HG03378 (cell line): Measurements from ENCODE around the gene GRIA4.
A peak's percentile ranks its signal among the peaks of the same experiment; 100 is the strongest.

Experiments
- ATAC-seq: cut with Tn5 transposase; IDR thresholded peaks from one replicate; pipeline ENCODE4 v1.9.1; 2021; ENCODE audit warnings: mild to moderate bottlenecking, moderate library complexity; ENCODE audit not compliant: unreplicated experiment

The GRIA4 gene

DNA sequence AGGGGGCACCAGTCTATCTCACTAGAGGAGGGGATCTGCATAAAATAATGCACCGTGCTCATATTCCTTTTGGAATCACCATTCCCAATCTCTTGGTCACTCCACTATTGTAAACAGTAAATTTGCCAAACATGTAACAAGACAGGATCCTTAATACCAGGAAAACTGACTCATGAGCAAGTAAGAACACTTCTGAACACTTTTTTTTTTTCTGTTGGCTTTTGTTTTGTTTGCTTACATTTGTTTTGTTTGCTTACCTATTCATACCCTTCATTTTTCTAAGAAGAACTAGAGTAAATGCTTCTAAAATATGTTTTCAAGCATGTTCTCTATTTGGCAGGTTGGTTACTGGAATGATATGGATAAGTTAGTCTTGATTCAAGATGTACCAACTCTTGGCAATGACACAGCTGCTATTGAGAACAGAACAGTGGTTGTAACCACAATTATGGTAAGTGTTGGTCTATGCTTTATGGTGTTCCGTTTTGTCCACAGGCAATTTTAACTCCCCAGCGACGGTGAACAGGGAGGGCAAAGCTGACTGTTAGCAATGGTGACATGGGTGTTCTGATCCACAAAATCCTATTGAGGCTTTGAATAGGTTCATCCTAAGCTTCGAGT, 300.3 kb downstream of the GRIA4 start:
- no peak for ATAC-seq

DNA sequence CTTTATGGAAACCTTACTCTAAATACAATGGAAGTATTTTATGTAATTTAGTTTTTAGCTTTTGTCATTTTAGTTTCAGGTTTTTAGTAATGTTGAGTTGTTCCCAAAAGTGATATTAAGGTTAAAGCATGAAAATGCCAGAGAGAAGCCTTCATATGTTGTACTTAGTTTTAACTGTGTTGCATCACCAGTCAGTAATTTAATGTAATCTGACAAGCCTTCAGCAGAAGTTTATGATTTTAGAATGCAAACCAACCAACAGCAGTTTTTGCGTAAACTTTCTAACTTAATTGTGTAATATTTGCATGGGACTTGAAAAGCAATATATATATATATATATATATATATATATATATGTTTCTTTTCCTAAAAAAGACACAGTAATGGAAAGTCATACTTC, 301.6 kb downstream of the GRIA4 start:
- no peak for ATAC-seq

DNA sequence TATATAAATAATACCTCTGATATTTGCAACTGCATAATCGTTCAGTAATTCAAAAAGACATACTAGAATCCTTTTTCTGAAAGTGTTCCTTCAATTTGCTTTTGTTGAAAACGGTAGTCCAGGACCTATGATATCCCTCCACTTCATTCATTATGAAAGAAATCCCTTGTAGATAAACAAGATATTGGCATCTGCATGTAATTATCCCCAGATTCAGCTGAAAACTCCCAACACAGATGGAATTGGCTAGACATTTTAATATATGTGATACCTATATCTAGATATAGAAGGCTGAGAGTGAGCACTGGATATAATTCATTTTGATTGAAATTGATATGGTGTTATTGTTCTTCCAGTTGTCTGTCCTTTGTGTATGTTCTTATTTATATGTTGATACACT, 302.8 kb downstream of the GRIA4 start:
- no peak for ATAC-seq

DNA sequence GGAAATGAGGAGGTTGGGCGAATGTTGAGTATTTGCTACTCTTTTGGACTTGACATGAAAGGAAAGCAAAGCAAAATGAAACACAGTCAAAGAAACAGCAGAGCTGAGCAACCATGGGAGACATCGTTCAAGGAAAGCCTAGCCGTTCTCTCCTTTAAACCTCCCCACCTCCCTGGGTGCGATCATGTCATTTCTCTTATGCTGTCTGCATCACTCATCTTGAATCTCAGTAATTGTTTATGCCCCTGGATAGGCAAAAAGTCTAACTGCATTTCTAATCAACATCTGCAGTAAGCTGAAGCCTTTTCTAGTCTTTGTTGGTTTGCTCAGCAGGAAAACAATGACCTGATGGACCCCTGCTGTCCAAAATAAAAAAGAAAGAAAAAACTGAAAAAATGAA, 305.1 kb downstream of the GRIA4 start:
- ATAC-seq, result no peak

DNA sequence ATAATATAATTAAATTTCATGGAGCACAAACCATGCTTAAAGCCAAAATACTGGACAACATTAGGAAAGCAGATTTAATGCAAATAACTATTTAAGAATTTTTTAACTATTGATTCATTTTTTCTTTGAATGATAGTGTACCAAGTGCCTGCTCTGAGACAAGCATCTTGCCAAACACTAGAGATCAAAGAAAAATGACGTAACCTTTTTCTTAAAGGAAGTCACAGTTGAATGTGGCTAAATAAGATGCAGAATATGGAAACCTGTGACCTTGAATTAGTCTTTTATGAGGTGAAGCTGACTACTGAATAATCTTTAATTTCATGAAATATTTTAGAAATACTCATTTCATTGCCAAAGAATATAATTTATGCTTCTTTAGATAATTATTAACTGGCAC, 308.2 kb downstream of the GRIA4 start:
- ATAC-seq, result no peak

DNA sequence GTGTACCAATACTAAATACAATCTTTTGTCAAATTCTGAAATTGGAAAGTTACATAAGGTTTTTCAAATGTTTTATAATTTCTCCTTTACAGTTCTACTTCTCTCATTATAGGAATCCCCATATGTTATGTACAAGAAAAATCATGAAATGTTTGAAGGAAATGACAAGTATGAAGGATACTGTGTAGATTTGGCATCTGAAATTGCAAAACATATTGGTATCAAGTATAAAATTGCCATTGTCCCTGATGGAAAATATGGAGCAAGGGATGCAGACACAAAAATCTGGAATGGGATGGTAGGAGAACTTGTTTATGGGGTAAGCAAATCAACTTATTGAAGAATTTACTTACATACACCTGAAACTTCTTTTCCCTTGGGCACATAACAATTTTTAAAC, 308.7 kb downstream of the GRIA4 start:
- no peak for ATAC-seq

DNA sequence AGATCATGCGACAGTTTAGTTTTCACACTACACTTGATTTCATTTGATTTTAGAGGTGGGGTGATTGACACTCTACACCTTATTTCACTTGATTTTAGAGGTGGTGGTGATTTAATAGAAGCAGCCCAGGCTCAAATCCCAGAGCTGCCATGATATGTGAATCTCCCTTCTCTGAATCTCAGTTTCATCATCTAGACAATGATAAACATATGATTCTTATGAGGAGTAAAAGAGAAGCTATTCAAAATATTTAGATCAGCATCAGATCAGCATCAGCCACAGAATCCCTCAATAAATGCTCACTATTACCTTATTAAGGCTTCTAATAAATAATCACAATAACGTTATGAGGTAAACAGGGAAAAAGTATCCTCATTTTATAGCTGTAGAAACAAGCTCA, 313.4 kb downstream of the GRIA4 start:
- ATAC-seq, result no peak

DNA sequence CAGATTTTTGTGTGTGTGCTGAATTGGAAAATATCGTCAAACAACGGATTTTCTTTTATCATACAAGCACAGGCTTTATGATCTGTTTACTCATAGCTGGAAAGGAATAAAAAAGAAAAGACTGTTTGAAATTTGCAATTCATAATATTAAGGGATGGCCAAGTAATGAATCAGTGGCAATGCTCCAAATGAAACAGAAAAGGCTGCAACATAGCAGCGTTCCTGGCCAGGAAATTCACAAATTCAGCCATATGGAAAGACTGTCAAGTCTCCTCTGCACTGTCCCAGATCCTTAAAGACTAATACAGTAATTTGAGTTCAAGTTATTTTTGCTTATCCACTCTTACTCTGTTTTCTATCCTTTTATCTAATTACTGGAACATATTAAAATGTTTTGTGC, 313.9 kb downstream of the GRIA4 start:
- no peak for ATAC-seq

DNA sequence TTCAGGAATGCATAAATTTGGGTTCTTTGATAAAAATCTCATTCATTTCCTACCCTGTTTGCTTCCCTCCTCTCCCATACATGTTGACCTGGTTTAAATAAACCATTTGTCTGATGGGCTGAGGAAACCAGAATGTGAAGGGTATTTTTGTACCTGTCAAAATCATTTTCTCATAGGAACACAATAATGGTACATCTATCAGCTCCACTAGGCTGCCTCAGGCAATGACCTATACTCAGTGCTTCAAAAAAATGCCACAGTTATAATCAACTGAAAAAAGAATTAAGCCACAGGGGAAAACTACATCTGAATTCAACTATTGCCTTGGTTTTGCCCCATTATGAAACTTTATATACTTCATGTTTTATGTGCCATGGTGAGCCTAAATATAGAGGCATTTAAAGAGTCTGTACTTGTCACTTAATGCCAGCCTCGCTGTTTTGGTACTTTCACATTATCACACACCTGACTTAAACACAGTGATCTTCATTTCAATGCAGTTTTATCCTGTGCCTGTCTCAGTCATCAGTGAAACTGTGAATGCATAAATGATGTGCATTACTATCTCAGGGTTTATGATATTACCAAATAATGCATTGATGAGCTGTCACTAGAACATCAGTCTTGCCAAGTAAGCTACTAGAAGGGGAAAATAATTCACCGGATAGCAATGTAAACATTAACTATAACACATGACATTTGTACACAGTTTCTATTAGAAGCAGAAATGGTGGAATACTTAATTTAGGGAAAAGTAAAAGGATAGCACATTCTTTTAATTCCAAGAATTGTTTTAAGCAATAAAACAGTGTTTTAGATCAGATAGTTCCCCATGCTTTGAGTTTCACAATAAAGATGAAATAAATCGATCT, 319.4 kb downstream of the GRIA4 start:
- ATAC-seq, result no peak

DNA sequence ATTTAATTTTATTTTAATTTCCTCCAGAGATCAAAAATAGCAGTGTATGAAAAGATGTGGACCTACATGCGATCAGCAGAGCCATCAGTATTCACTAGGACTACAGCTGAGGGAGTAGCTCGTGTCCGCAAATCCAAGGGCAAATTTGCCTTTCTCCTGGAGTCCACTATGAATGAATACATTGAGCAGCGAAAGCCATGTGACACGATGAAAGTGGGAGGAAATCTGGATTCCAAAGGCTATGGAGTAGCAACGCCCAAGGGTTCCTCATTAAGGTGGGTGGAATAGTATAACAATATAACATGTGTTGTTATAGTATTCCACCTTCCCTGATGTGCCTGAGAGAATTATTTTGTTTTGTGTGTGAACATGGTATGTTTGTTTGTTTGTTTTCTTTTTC, 323.8 kb downstream of the GRIA4 start:
- no peak for ATAC-seq

DNA sequence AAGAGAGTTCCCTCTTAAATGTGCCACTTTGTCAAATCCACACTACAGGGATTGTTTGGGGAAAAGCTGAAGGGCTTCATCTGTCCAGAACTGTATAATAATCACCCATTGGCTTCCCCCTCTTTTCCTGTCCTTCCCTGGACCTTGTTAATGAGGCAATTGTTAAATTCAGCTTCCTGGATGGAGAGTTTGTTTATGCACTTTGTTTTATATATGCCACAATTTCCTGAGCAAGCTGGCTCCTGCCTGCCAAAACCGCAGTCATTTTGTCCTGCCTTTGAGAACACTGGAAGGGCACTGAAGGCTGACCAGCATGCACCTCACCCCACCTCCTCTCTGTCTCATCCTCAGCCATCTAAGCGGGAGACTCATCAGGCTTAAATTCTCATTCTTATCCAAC, 325.9 kb downstream of the GRIA4 start:
- ATAC-seq, result no peak

DNA sequence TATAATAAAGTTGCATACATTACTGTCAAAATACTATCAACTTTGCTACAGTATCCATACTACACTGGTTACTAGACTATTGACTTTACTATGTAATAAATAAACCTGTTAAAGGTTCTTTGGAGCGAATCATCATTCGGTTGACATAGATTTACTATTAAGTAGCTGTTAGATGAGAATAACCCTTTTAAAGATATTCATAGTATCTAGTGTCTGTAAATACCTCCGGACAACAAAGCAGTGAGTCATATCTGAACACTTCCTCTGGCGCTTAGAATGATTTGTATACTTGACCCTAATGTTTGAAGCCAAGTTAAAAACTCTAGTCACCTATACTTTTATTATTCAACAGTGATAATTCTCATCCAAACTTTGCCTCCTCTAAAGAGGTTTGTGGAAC, 327.5 kb downstream of the GRIA4 start:
- ATAC-seq, result peak; percentile 92

DNA sequence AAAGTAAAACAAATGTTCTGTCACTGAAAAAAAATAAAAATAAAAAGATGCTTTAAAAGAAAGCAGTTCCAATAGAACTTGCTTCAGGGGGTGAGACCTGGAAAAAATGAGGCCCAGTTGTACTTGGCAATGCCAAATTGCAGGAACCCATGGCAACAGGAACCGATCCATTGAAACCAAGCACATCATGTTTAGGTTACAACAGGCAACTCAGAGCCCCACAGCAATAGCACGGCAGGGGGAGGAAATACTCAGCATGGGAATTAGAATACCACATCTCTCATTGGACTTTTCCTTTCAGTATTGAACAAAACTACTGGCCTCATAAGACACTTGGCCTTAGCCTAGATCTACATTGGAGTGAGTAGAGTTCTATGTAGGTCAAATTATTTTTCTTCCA, 327.9 kb downstream of the GRIA4 start:
- ATAC-seq, result peak; percentile 13

DNA sequence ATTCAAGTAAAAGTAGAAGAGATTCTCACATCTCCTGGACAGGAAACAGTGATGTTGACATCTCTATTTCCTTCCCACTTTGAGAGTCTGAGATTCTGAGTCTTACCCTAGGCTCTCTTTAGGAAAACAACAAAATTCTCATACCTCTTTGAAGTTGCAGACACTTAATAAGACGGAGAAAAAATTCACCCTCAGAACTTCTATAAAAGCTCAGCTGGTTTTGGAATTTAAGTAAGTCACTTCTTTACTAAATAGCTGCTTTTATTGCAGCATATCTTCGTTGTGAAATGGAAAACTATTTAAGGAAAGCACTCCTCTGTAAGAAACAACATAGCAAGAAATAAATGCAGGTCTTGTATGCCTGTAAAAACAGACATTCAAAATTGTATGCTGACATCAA, 333.0 kb downstream of the GRIA4 start:
- no peak for ATAC-seq

DNA sequence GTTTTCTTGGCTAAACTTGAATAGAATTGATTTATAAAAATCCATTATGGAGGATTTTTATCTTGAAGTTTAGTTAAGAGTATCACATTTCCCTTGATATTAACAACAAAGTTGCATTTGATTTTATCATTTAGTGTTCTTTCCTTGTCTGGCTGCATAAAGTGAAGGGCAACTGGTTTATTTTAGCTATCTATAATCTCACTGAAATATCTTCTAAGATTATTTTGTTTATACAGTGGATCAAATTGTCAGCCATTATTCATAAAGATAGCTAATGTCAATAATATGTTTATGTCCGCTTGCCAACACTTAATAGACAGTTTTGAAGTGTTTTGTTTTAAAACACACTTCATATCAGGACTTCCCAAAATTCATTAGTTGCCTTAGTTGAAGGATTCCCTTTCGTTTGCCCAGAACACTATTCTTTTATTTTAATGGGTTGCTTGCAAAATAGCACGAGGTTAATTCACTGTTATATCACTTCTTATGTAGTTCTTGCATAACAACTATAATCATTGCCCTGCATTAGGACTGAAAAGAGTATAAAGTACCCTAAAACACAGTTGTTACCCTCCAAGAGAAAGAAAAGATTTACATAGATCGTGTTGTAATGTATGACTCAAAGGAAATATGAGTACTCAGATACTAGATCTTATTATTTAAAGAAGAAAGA, 339.2 kb downstream of the GRIA4 start:
- ATAC-seq, result no peak

DNA sequence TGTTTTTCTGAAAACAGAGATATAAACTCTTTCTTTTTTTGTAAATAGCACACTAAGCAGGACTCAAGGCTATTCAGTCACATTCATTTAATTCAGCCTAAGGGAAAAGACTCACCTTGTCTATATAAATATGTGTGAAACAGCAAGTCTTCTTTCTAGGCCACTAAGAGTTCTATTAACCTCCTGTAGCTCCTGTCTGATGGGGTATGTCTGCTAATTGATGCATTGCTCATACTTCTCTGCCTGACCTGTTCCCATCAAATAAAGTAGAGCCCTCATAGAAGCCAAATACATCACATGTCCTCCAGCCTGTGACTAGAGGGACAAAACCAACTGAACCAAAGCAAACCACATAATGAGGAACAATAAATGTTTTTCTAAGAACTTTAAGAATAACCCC, 344.0 kb downstream of the GRIA4 start:
- no peak for ATAC-seq

DNA sequence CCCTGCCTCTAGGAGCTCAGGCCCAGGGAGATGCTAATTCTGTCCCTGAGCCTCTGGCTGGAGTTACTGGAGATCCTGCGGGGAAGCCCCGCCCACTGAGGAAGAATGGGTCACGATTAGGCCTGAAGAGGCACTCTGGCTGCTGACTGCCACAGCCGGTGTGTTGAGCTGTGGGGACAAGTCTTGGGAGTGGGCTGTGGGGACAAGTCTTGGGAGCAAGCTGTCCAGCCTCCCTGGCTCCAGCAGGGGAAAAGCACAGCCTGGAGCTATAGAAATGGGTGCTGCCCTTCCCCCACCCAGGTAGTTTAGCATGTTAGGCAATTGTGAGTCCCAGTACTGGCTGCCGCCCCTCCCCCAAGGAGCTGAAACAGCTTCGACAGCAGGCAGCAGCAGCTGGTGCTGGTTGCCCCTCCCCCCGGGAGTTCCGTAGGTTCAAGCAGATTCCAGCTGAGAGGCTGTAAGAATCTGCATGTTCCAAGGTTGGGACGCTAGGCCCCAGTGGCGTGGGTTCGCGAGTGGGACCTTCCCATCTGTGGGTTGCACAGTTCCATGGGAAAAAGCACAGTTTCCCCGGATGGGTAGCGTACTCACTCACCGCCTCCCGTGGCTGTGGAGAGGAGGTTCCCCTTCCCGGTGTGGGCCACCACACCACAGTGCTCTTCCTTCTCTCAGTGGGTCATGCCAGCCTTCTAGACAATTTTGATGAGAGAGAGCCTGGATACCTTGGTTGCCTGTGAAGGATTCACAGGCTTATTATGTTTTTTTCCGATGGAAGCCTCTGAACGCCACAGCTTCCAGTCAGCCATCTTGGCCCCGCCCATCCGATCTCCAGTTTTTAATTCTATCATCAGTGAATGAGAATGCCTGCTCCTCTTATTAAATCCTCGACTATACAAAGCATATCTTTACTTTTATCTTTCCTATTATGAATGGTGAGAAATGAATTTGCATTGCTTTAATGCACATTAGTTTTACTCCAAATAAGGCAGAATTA, 350.7 kb downstream of the GRIA4 start:
- ATAC-seq, result no peak

DNA sequence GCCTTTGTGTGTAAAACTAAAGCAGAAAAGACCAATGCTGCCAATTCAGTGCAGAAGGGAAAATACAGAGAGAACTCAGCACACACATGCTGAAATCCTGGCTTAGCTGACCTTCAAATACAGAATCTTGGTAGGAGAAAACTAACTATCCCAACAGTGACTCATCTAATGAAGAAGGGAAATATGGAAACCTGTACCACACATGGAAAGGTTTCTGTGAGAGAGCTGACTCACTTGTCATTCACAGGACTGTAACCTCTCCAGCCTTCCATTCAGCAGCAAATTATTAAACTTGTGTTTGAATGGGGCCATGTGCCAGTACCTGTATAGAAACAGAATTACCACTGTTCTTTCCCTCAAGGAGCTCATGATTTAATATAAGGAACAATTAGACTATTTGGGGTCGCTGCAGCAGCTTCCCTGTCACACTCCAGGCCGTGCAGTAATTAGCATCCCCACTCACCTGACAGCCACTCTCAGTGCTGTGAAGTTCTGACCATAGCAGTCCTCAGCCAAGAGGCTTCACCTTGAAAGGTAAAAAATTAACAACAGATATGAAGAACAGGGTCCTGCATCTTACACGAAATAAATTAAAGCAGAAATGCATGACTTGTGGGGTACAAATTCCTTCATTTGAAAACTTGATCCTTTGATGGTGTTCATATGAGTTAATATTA, 358.3 kb downstream of the GRIA4 start:
- no peak for ATAC-seq

DNA sequence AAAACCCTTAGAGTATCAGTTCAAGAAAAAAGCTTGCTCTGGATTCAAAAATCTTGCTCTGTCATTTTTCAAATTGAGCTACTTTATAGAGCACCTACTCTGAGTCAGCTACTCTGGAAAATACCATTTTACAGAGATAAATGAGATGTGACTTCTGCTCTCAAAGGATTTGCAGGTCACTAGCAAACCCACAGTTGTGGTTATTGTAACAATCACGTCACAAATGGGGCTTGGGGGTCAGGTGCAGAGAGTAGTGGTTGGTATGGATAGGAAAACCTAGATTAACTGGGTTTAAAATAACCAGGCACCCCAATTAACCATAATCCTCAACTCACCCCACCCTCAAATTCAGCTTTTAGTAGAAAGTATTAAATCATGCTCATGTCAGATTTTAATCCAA, 359.9 kb downstream of the GRIA4 start:
- no peak for ATAC-seq

DNA sequence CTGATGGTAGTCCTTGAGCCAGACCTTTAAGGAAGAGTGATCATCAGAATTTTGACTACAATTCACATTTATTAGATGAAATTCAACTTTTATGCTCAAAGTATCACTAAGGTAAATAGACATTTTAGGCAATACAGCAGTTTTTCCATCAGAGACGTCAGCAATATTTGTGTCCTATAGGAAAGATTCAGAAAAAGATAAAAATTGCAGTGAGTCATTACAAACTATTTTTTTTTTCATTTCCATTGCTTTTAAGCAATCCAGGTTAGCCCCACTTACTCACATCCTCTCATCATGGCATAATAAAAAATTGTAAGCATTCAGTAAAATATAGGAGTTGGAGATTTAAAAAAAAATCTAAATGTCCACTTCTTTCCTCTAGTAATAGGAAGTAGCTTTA, 365.3 kb downstream of the GRIA4 start:
- ATAC-seq, result no peak
